GM13976 (cell line): ENCODE measurements around the gene PRPF40A.
A peak's percentile ranks its signal among the peaks of the same experiment; 100 is the strongest.

ENCODE experiments used
- DNase-seq: peaks from one replicate; pipeline ENCODE4 v3.0.0; 2012; ENCODE audit warnings: low spot score
- CTCF ChIP-seq: IDR thresholded peaks from 2 replicates; pipeline ENCODE4 v1.5.1; 2012; ENCODE audit warnings: borderline replicate concordance, mild to moderate bottlenecking; ENCODE audit not compliant: insufficient read depth; ENCODE audit errors: extremely low read depth, missing control alignments, control extremely low read depth
- in situ Hi-C: fragments of 300-500 bp; cut with MboI; formaldehyde crosslinking; loops from one replicate; pipeline ENCODE4 v1.12.0; 2022; ENCODE audit warnings: low sequenced_read_pairs, mixed read lengths, inconsistent platforms; ENCODE audit not compliant: unreplicated experiment

Gene PRPF40A

DNA sequence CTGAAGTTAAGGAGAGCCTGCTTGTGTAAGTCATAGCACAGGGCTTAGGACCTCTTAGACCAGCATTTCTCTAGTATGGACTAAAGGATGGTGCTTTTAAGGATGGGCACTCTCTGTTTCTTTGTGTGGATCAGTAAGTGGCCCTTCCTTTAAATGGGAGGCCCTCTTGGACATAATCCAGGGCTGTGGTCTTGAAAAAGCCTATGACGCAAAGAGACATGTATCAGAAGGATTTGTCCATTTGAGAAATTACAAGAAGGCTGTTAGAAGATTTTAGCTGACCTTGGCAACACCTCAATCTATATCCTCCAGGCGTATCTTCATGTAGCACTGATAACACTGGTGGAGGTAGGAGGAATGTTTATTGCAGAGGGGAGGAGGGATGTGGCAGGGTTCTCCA is 79.2 kb downstream of the PRPF40A start:
- no peak for TF ChIP-seq CTCF
- DNase-seq = no peak
- in situ Hi-C loops = loop anchor here (10.0 kb wide), 1 partner anchor 603 kb away; no protein-coding TSS in a partner anchor

DNA sequence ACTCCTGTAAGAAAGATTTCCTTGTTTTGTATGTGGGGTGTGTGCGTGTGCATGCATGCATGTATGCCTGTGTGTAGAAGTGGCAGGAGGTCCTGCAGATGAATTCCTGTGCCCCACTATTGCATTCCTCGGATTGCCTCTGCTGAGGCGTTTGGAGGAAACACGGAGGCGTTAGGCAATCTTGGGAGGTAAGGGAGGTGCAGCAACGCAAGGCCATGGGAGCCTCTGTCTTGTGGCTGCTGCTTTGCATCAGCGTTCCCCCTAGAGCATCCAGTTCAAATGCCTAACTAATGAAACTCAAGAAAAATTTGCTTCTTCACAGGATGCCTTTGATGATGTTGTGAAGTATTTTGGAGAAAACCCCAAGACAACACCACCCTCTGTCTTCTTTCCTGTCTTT is 80.0 kb downstream of the PRPF40A start:
- TF ChIP-seq CTCF = no peak
- in situ Hi-C loops = loop anchor here (10.0 kb wide), 1 partner anchor 602 kb away; no protein-coding TSS in a partner anchor
- no peak for DNase-seq

DNA sequence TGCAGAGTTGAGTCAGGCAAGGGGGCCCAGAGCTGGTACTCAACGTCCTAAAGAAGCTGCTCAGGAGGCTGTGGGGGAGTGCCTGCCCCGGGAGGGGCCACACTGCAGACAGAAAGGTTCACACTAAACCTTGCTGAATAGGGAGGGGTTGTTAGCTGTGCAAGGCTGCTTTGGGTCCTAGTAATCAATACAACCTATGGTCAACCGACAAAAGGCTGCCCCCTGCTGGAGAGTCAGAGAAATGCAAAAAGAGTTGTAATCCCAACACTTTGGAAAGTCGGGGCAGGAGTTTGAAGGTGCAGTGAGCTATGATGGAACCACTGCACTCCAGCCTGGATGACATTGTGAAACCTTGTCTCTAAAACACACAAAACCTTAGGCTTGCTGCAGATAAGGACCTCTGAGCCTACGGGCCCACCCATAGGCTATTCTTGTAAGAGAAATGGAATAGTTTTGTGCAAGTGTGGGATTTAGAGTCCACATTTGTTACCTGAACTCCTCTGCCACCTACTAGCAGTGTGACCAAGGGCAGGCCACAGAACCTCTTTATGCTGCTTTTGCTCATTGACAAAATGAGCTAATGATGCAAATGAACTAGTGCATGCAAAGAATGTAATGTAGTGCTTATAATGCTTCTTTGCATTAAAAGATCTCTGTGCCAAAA is 81.5 kb downstream of the PRPF40A start:
- peak; percentile 76 for TF ChIP-seq CTCF
- peak; percentile 55 for DNase-seq
- in situ Hi-C loops = loop anchor here (10.0 kb wide), 1 partner anchor 601 kb away; no protein-coding TSS in a partner anchor

DNA sequence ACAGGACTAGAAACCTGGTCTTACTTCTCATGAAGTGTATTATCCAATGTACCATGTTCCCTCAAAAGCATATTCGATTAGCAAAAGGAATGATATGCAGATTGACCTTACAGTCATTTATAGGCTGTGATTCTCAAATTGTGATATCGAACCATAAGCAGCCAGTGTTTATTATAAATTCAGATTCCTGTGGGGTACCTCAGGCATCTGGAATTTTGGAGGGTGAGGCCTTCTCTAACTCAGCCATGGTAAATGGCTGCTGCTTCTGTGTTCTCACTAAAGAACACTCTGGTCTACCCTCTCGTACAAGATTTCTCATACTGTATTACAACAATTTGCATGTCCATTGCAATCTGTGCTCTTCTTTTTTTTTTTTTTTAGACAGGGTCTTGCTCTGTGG is 84.5 kb downstream of the PRPF40A start:
- in situ Hi-C loops = loop anchor here (5.0 to 10.0 kb wide), 2 partner anchors 445 to 598 kb away; no protein-coding TSS in a partner anchor
- DNase-seq = no peak

DNA sequence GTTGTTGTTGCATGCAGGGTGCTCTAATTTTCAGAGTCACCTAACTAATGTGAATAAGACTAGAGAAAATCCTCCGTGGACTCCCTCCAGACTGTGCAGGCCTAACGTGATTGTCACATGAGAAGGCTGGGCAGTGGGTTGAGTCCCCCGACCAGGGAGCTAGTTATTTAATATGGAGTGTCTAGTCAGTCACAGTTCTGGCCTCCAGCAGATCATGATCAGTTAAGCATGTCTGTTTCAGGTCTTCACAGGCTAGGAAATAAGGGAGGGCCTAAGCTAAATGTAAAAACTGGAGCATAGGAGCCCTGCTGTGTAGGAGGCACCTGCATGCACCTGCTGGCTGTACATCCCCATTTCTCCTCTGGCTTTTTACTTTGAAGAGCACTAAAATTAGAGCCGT is 86.8 kb downstream of the PRPF40A start:
- in situ Hi-C loops = loop anchor here (5.0 to 10.0 kb wide), 2 partner anchors 443 to 596 kb away; no protein-coding TSS in a partner anchor
- TF ChIP-seq CTCF = no peak
- no peak for DNase-seq

More for the DNA sequence above, 84.5 kb downstream of the PRPF40A start:
- no peak for TF ChIP-seq CTCF

- TF ChIP-seq CTCF = no peak
- in situ Hi-C loops = no loop called here
- DNase-seq = no peak
Observed at GRCh38 chr2:152629202-152629601, 88.1 kb downstream of the PRPF40A start.
